IMR-90 (cell line): ENCODE results near the gene TCERG1L. TPM values are rescaled to one million over a fixed set of nuclear protein-coding genes. Genes with fewer than 3 reads are reported as not detected.

Experiments
- ATAC-seq: fragments of 200-7000 bp; cut with Tn5 transposase; 2 replicates; pipeline ENCODE4 v1.9.1; 2020; ENCODE audit warnings: low read depth, mild to moderate bottlenecking, moderate library complexity
- BruUV-seq: library from RNA; stranded (reverse); fragments of 400-500 nt; replicated peaks from 2 replicates; lab custom pipeline; 2021; lab: Mats Ljungman, UMichigan
- CTCF ChIA-PET: fragments of 300-600 bp; formaldehyde crosslinking; extraction: SDS; loops from one replicate; lab custom pipeline; 2021; ENCODE audit warnings: antibody characterized with exemption; lab: Yijun Ruan, JAX
- POLR2A ChIA-PET: fragments of 300-600 bp; sonication (Branson Sonifier 250); formaldehyde crosslinking; loops from one replicate; lab custom pipeline; 2022; ENCODE audit warnings: antibody characterized with exemption; ENCODE audit not compliant: unreplicated experiment; lab: Charles Lee
- DNase-seq: peaks from one replicate; pipeline ENCODE4 v3.0.0; 2013
- H2AFZ ChIP-seq: replicated peaks from 2 replicates; pipeline ENCODE3; 2013; ENCODE audit warnings: low read length, mild to moderate bottlenecking; ENCODE audit not compliant: poor library complexity
- H2AK5ac ChIP-seq: 2 replicates; pipeline ENCODE4 v1.6.1; 2013; ENCODE audit warnings: low read depth, low read length, inconsistent platforms
- H2AK9ac ChIP-seq: replicated peaks from 2 replicates; pipeline ENCODE3; 2013; ENCODE audit warnings: mild to moderate bottlenecking, low read depth, low read length, moderate library complexity; ENCODE audit not compliant: poor library complexity
- H2BK120ac ChIP-seq: 2 replicates; pipeline ENCODE4 v1.6.1; 2013; ENCODE audit warnings: low read depth, low read length, inconsistent platforms
- H2BK15ac ChIP-seq: 3 replicates; pipeline ENCODE4 v1.6.1; 2013; ENCODE audit warnings: low read depth, low read length, inconsistent platforms
- H2BK20ac ChIP-seq: 2 replicates; pipeline ENCODE4 v1.6.1; 2013; ENCODE audit warnings: low read depth, mild to moderate bottlenecking, inconsistent platforms, low read length, moderate library complexity
- H2BK5ac ChIP-seq: 2 replicates; pipeline ENCODE4 v1.6.1; 2013; ENCODE audit warnings: mild to moderate bottlenecking, low read depth, low read length, inconsistent platforms; ENCODE audit not compliant: poor library complexity, severe bottlenecking
- H3K14ac ChIP-seq: replicated peaks from 2 replicates; pipeline ENCODE4 v1.6.1; 2013; ENCODE audit warnings: low read depth, low read length, inconsistent platforms
- H3K18ac ChIP-seq: 2 replicates; pipeline ENCODE4 v1.6.1; 2013; ENCODE audit warnings: low read depth, low read length, control low read depth
- H3K23ac ChIP-seq: 2 replicates; pipeline ENCODE4 v1.6.1; 2013; ENCODE audit warnings: low read depth, low read length, inconsistent platforms
- H3K27ac ChIP-seq: 2 replicates; pipeline ENCODE4 v1.5.1; 2013; ENCODE audit warnings: mild to moderate bottlenecking, control low read depth, low read length; ENCODE audit not compliant: insufficient read depth
- H3K27me3 ChIP-seq: 2 replicates; pipeline ENCODE4 v1.6.1; 2013; ENCODE audit warnings: low read length; ENCODE audit not compliant: control insufficient read depth, insufficient read depth
- H3K36me3 ChIP-seq: 2 replicates; pipeline ENCODE4 v1.6.1; 2013; ENCODE audit warnings: low read length, mixed read lengths; ENCODE audit not compliant: control insufficient read depth, insufficient read depth
- H3K4ac ChIP-seq: 2 replicates; pipeline ENCODE4 v1.6.1; 2013; ENCODE audit warnings: low read depth, low read length, inconsistent platforms
- H3K4me1 ChIP-seq: 2 replicates; pipeline ENCODE4 v1.6.1; 2013; ENCODE audit warnings: low read length, mixed read lengths; ENCODE audit not compliant: control insufficient read depth, insufficient read depth
- H3K4me2 ChIP-seq: 2 replicates; pipeline ENCODE4 v1.6.1; 2013; ENCODE audit warnings: low read depth, mild to moderate bottlenecking, control low read depth, low read length, moderate library complexity
- H3K4me3 ChIP-seq: 2 replicates; pipeline ENCODE4 v1.5.1; 2013; ENCODE audit warnings: low read depth, mild to moderate bottlenecking, control low read depth, low read length, moderate library complexity; ENCODE audit not compliant: insufficient read depth
- H3K56ac ChIP-seq: 2 replicates; pipeline ENCODE4 v1.6.1; 2013; ENCODE audit warnings: low read length, inconsistent platforms; ENCODE audit not compliant: insufficient read depth; ENCODE audit errors: extremely low read depth
- H3K79me1 ChIP-seq, 2 experiments: 2 replicates each; pipeline ENCODE4 v1.6.1; 2013; ENCODE audit warnings: low read length in 2 of 2, inconsistent platforms in 1 of 2, low read depth in 1 of 2
- H3K9ac ChIP-seq: 2 replicates; pipeline ENCODE4 v1.6.1; 2013; ENCODE audit warnings: low read depth, low read length, control low read depth
- H3K9me1 ChIP-seq: 2 replicates; pipeline ENCODE4 v1.6.1; 2013; ENCODE audit warnings: low read length, inconsistent platforms; ENCODE audit not compliant: insufficient read depth
- H3K9me3 ChIP-seq: 2 replicates; pipeline ENCODE4 v1.6.1; 2013; ENCODE audit warnings: low read length; ENCODE audit not compliant: control insufficient read depth, insufficient read depth
- H4K20me1 ChIP-seq: 2 replicates; pipeline ENCODE4 v1.6.1; 2013; ENCODE audit warnings: low read length, inconsistent platforms; ENCODE audit not compliant: insufficient read depth
- H4K5ac ChIP-seq: 2 replicates; pipeline ENCODE4 v1.6.1; 2013; ENCODE audit warnings: mild to moderate bottlenecking, low read depth, low read length, control low read depth
- H4K8ac ChIP-seq, 2 experiments: 2 replicates each; pipeline ENCODE4 v1.6.1; 2013; ENCODE audit warnings: low read depth in 2 of 2, low read length in 2 of 2, control low read depth in 1 of 2, inconsistent platforms in 1 of 2
- H4K91ac ChIP-seq: 2 replicates; pipeline ENCODE4 v1.6.1; 2013; ENCODE audit warnings: low read depth, low read length, inconsistent platforms; ENCODE audit not compliant: insufficient read depth
- CHD1 ChIP-seq: IDR thresholded peaks from 2 replicates; pipeline ENCODE4 v1.6.1; 2012; ENCODE audit warnings: low read depth, low read length, improper control_type of control experiment
- NFE2L2 ChIP-seq: fragments of 150-350 bp; IDR thresholded peaks from 2 replicates; pipeline ENCODE4 v1.6.1; 2016; ENCODE audit warnings: low read depth, mild to moderate bottlenecking, low read length
- WGBS, 2 experiments: methylation state at CpG; one replicate each; pipeline versions ENCODE4 v1.1.5 to v1.1.7; 2013; ENCODE audit warnings: missing lambda C conversion rate in 2 of 2; ENCODE audit not compliant: insufficient read length in 1 of 2; ENCODE audit errors: extremely low coverage in 2 of 2; 5-methylcytosine and 5-hydroxymethylcytosine counted together
- dilution Hi-C: fragments of 300-500 bp; cut with HindIII; formaldehyde crosslinking; loops from one replicate; pipeline ENCODE4 v1.14.3; 2018; ENCODE audit warnings: low sequenced_read_pairs; ENCODE audit not compliant: unreplicated experiment
- in situ Hi-C: fragments of 300-500 bp; cut with MboI; formaldehyde crosslinking; loops from 3 replicates; pipeline ENCODE4 v1.14.3; 2019; ENCODE audit warnings: low sequenced_read_pairs, inconsistent platforms, mixed read lengths
- intact Hi-C: fragments of 100-400 bp; cut with micrococcal nuclease; formaldehyde crosslinking; loops from 2 replicates; pipeline ENCODE4 v1.10.0; 2022
- polyA plus RNA-seq, 3 experiments: library from polyadenylated mRNA; depleted of rRNA; stranded (reverse); fragments of >200 nt; gene quantifications; 2 replicates each; pipeline ENCODE4 v1.2.3, GENCODE V29; 2012; ENCODE audit warnings: low replicate concordance in 1 of 3
- total RNA-seq: library from RNA; depleted of rRNA; stranded (reverse); fragments of >200 nt; gene quantifications from 2 replicates; pipeline ENCODE4 v1.2.3, GENCODE V29; 2012

TCERG1L gene
- total and polyA plus RNA-seq, 2 of the 4 experiments (the other 2 are of a cell fraction) = not detected

DNA sequence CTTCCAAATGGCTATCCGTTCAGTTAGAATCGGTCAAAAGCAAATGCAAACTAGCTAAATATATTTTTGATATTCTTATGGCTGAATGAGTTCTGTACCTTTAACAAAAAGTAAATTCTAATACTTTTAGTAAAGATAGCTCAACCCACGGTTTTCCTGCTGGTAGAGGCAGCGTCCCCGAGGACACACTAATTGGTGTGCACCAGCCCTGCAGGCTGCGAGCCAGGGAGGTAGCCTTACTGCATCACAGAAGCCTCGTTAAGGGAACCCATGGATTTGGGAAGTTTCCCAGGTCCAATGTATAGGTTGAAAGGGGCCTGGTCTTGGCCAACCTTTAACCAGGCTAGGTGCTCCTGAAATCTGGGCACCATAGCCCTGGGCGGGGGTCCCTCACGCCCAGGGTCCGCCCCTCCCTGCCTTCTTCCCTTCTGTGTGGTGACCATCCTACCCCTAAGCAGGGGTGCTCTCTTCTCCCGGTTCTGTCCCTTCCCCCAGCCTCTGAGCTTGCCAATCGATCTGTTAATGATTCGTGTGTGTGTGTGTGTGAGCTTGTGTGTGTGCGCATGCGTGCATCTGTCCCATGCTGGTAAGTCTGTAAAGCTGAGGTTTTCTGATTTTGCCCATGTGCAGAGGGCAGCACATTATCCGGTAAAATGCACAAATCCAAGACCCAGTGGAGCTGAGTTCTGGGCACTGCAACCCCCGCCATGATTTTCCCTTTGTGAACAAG, 191.7 kb downstream of the TCERG1L start:
- Histone ChIP-seq H4K8ac (no peak overlapping the region), H3K14ac (no peak overlapping the region), H3K18ac (no peak overlapping the region), H2BK120ac (no peak overlapping the region), H3K27ac (no peak overlapping the region), H3K4ac (no peak overlapping the region), H3K56ac (no peak overlapping the region), H3K9me1 (no peaks in the 10 kb centered on the region), H3K9me3 (peaks cover 68% of the 10 kb centered on the region), H3K4me2 (no peak overlapping the region), H2BK5ac (no peak overlapping the region), H3K9ac (no peak overlapping the region), H4K20me1 (no peaks in the 10 kb centered on the region), H2BK20ac (no peak overlapping the region), H3K79me1 (no peaks in the 10 kb centered on the region), H2AK5ac (no peak overlapping the region), H3K36me3 (no peaks in the 10 kb centered on the region), H2AFZ (no peak overlapping the region), H4K91ac (no peak overlapping the region), H3K27me3 (no peaks in the 10 kb centered on the region), H3K4me3 (no peak overlapping the region), H2AK9ac (no peak overlapping the region), H2BK15ac (no peak overlapping the region), H3K23ac (no peak overlapping the region), H4K5ac (no peak overlapping the region), H3K4me1 (no peaks in the 10 kb centered on the region)
- in situ Hi-C loops (no loop called here), intact Hi-C loops (no loop called here), dilution Hi-C loops (no loop called here)
- 40% methylated on average over 3 of the region's 17 CpGs; no CpG with 5 or more reads in 1 of the 2 experiments for whole genome bisulfite sequencing, 2 experiments
- DNase-seq = no peak
- CTCF ChIA-PET = no interaction called here
- ATAC-seq = no peak
- no TSS peak for BruUV-seq
- POLR2A ChIA-PET = no interaction called here
- no peak for TF ChIP-seq NFE2L2
- TF ChIP-seq CHD1 = no peak
